GM21786 (cell line): ENCODE results near the gene PLIN4.

Experiments
- ATAC-seq: cut with Tn5 transposase; IDR thresholded peaks from one replicate; pipeline ENCODE4 v1.9.1; 2021; ENCODE audit not compliant: unreplicated experiment

Gene PLIN4

DNA sequence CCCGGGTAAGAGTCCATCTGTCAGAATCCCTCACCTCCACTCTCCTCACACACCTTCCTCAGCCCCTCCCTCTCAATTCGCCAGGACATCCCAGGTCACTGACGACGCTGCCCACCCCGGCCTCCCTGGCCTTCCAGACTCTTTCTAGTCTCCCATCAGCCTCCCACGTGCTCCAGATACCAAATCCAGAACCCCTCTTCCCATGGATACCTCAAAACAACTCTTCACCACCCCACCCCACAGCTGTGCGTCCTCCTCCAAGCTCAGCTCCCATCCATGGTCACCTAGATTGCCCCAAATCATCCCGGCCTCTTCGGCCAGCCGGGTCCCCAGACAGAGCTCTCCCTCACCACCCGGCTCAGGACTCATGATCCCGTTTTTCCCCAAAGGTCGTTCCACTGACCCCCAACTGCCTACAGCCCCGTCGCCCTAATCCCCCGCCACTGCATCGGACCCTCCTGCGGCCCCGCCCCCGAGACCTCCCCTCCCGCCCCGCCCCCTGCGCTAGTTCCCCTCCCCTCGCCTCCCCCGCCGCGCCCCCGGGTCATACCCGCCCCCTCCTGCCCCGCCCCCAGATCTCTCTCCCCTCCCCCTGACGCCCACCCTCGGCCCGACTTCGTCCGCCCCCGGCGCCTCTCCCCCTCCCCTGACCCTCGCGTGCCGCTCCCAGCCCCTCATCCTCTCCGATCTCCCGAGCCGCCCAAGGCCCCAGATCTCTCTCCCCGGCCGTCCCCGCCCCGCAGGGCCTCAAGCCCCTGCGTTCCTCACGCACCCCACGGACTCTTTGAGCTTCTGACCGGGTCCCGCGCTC is 61.2 kb downstream of the PLIN4 start:
- peak; percentile 9 for ATAC-seq

DNA sequence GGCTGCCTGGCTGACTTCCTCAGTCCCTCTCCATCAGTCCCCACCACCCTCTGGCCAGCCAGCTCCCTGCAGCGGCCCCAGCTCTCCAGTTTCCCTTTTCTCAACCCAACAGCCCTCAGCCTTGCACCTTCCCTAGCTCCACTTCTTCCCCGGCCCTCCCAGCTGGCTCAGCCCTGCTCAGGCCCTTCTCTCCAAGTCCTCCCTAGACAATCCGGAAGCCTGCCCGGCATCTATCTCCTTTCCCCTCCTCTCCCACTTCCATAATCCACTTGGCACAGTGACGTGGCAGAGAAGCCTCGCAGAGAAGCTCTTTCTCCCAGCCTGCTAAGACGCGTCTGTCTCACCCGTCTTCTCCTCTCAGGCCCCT is 61.8 kb downstream of the PLIN4 start:
- ATAC-seq: no peak

GRCh38 chr19:4455719-4456475 is 62.4 kb downstream of the PLIN4 start:
- ATAC-seq: no peak

DNA sequence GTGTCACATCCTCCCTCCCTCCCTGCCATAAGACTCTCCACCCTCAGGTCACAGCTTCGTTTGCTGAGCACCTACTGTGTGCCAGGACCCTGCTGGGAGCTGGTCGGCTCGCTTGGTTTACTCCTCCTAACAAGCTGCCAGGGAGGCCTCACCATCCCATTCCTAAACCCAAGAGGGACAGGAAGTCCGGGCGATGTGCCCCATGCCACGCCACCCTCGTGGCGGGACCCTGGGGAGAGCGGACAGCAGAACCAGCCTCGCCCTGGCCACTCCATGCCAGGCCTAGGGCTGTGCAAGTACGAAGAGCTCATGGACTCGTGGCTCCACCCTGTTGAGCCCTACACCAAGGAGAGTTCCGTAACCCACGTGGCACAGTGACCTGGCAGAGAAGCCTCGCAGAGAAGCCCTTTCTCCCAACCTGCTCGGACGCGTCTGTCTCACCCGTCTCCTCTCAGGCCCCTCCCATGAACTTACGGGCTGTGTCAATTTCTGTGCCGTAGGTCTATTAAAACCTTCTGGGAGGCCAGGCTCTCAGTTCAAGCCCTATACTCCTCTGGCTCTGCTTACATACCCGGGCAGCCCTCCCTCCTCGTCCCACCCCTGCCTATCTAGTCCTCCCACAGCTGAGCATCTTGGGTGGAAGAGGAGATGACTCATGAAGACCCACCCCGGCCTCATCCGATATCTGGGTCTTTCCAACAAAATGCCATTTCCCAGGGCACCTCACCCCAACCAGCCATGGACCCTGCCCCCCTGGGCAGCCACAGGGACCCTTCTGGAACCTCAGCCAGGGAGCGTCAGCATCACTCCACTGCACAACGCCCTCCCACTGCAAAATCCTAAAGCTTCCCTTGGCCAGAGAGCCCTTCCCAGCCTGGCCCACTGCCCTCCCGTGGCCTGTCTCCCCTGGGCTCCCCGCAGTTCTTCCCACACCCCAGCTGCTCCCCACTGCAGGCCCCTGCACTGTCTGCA is 63.3 kb downstream of the PLIN4 start:
- ATAC-seq: no peak

GRCh38 chr19:4453232-4454179 is 64.8 kb downstream of the PLIN4 start:
- no peak for ATAC-seq

GRCh38 chr19:4452230-4452990 is 65.9 kb downstream of the PLIN4 start:
- no peak for ATAC-seq
